ENCODE results near the gene AP1G2.

AP1G2 gene

GRCh38 chr14:23566112-23566777 lies 1.3 kb downstream of the AP1G2 start:
- H3K4me3 ChIP-seq (ENCODE audit: low read depth, low read length), result no peak overlapping the region
- TF ChIP-seq CTCF (IDR thresholded peaks at IDR 0.05; ENCODE audit: low read depth, low read length, missing control alignments), result no peak
- in situ Hi-C loops (cut with HindIII; ENCODE audit: low pct_ligation_motif_present, low sequenced_read_pairs), result no loop called here
- DNase-seq, result no peak
- no peak overlapping the region for H3K27ac ChIP-seq
- no peaks in the 10 kb centered on the region for H3K36me3 ChIP-seq (replicated peaks)
- no peaks in the 10 kb centered on the region for H3K27me3 ChIP-seq (replicated peaks)

GRCh38 chr14:23565626-23566025 lies 2.0 kb downstream of the AP1G2 start:
- H3K27me3 ChIP-seq (replicated peaks), result no peaks in the 10 kb centered on the region
- in situ Hi-C loops (cut with HindIII; ENCODE audit: low pct_ligation_motif_present, low sequenced_read_pairs), result no loop called here

GRCh38 chr14:23564876-23565275 lies 2.7 kb downstream of the AP1G2 start:
- H3K27me3 ChIP-seq (replicated peaks), result no peaks in the 10 kb centered on the region
- no peak overlapping the region for H3K27ac ChIP-seq
- peaks cover 3% of the 10 kb centered on the region for H3K36me3 ChIP-seq (replicated peaks)
- no peak for DNase-seq
- in situ Hi-C loops (cut with HindIII; ENCODE audit: low pct_ligation_motif_present, low sequenced_read_pairs), result no loop called here
- H3K4me3 ChIP-seq (ENCODE audit: low read depth, low read length), result no peak overlapping the region
- no peak for TF ChIP-seq CTCF (IDR thresholded peaks at IDR 0.05; ENCODE audit: low read depth, low read length, missing control alignments)

More at GRCh38 chr14:23565626-23566025, 2.0 kb downstream of the AP1G2 start:
- Histone ChIP-seq H3K4me3 (ENCODE audit: low read depth, low read length) (no peak overlapping the region), H3K36me3 (replicated peaks) (no peaks in the 10 kb centered on the region), H3K27ac (no peak overlapping the region)
- no peak for DNase-seq
- TF ChIP-seq CTCF (IDR thresholded peaks at IDR 0.05; ENCODE audit: low read depth, low read length, missing control alignments), result no peak

GRCh38 chr14:23564181-23564812 lies 3.3 kb downstream of the AP1G2 start:
- DNase-seq, result no peak
- Histone ChIP-seq H3K36me3 (replicated peaks) (peaks cover 6% of the 10 kb centered on the region), H3K27ac (no peak overlapping the region), H3K4me3 (ENCODE audit: low read depth, low read length) (no peak overlapping the region), H3K27me3 (replicated peaks) (no peaks in the 10 kb centered on the region)
- TF ChIP-seq CTCF (IDR thresholded peaks at IDR 0.05; ENCODE audit: low read depth, low read length, missing control alignments), result no peak
- in situ Hi-C loops (cut with HindIII; ENCODE audit: low pct_ligation_motif_present, low sequenced_read_pairs), result no loop called here

GRCh38 chr14:23563473-23564180 lies 4.0 kb downstream of the AP1G2 start:
- Histone ChIP-seq H3K27ac (no peak overlapping the region), H3K27me3 (replicated peaks) (no peaks in the 10 kb centered on the region), H3K36me3 (replicated peaks) (peaks cover 6% of the 10 kb centered on the region), H3K4me3 (ENCODE audit: low read depth, low read length) (no peak overlapping the region)
- in situ Hi-C loops (cut with HindIII; ENCODE audit: low pct_ligation_motif_present, low sequenced_read_pairs), result no loop called here
- no peak for TF ChIP-seq CTCF (IDR thresholded peaks at IDR 0.05; ENCODE audit: low read depth, low read length, missing control alignments)
- no peak for DNase-seq

All from brain microvascular endothelial cell (primary cell).